Mesendoderm (in vitro differentiated cells): ENCODE measurements around the gene PRKAG2.
A peak's percentile ranks its signal among the peaks of the same experiment; 100 is the strongest.

ENCODE experiments used
- DNase-seq: peaks from one replicate; pipeline ENCODE4 v3.0.0; 2013
- H2AK5ac ChIP-seq: 2 replicates; pipeline ENCODE4 v1.6.1; 2013; ENCODE audit warnings: low read length, inconsistent platforms
- H2BK120ac ChIP-seq: 2 replicates; pipeline ENCODE4 v1.6.1; 2013; ENCODE audit warnings: low read depth, mild to moderate bottlenecking, low read length, moderate library complexity, mixed read lengths
- H2BK15ac ChIP-seq: replicated peaks from 2 replicates; pipeline ENCODE4 v1.6.1; 2013; ENCODE audit warnings: low read depth, mild to moderate bottlenecking, moderate library complexity
- H2BK5ac ChIP-seq: 2 replicates; pipeline ENCODE4 v1.6.1; 2013; ENCODE audit warnings: low read length, inconsistent platforms
- H3K18ac ChIP-seq: 2 replicates; pipeline ENCODE4 v1.6.1; 2013; ENCODE audit warnings: mild to moderate bottlenecking, low read length, mixed read lengths
- H3K23ac ChIP-seq: one replicate; pipeline ENCODE4 v1.6.1; 2013; ENCODE audit warnings: low read length
- H3K27ac ChIP-seq: 2 replicates; pipeline ENCODE4 v1.5.1; 2013; ENCODE audit warnings: low read depth, mild to moderate bottlenecking, inconsistent platforms, low read length, moderate library complexity
- H3K27me3 ChIP-seq: 2 replicates; pipeline ENCODE4 v1.6.1; 2013; ENCODE audit warnings: low read length, control low read depth, mild to moderate bottlenecking, inconsistent platforms; ENCODE audit not compliant: insufficient read depth, poor library complexity
- H3K36me3 ChIP-seq: 2 replicates; pipeline ENCODE4 v1.6.1; 2013; ENCODE audit warnings: low read length, inconsistent platforms; ENCODE audit not compliant: control insufficient read depth, insufficient read depth
- H3K4ac ChIP-seq: one replicate; pipeline ENCODE4 v1.6.1; 2013; ENCODE audit warnings: low read depth, mild to moderate bottlenecking, low read length, moderate library complexity
- H3K4me1 ChIP-seq: 2 replicates; pipeline ENCODE4 v1.6.1; 2013; ENCODE audit warnings: low read depth, low read length, inconsistent platforms; ENCODE audit not compliant: control insufficient read depth
- H3K4me2 ChIP-seq: 2 replicates; pipeline ENCODE4 v1.6.1; 2013; ENCODE audit warnings: low read length
- H3K4me3 ChIP-seq: 2 replicates; pipeline ENCODE4 v1.5.1; 2013; ENCODE audit warnings: mild to moderate bottlenecking, low read length
- H3K56ac ChIP-seq: one replicate; pipeline ENCODE4 v1.6.1; 2013; ENCODE audit warnings: low read length
- H3K79me1 ChIP-seq: 2 replicates; pipeline ENCODE4 v1.6.1; 2013; ENCODE audit warnings: low read length, inconsistent platforms
- H3K79me2 ChIP-seq: 2 replicates; pipeline ENCODE4 v1.6.1; 2013; ENCODE audit warnings: mild to moderate bottlenecking, low read length; ENCODE audit not compliant: control insufficient read depth, insufficient read depth
- H3K9ac ChIP-seq: 2 replicates; pipeline ENCODE4 v1.6.1; 2013; ENCODE audit warnings: low read length, inconsistent platforms
- H4K5ac ChIP-seq: one replicate; pipeline ENCODE4 v1.6.1; 2013; ENCODE audit warnings: low read length
- H4K8ac ChIP-seq: one replicate; pipeline ENCODE4 v1.6.1; 2013; ENCODE audit warnings: low read depth, mild to moderate bottlenecking, control low read depth, low read length, moderate library complexity
- WGBS: extraction: QIAGEN DNeasy Blood & Tissue Kit; methylation state at CpG from one replicate; pipeline ENCODE4 v1.1.7; 2013; ENCODE audit warnings: low lambda C conversion rate, missing lambda C conversion rate; ENCODE audit not compliant: insufficient coverage; ENCODE audit errors: extremely low coverage; 5-methylcytosine and 5-hydroxymethylcytosine counted together

Gene PRKAG2

GRCh38 chr7:151708610-151709009 is 168.3 kb downstream of the PRKAG2 start:
- H3K4me3 ChIP-seq: no peak overlapping the region
- H2AK5ac ChIP-seq: no peak overlapping the region
- H3K18ac ChIP-seq: no peak overlapping the region
- H3K4me1 ChIP-seq: peaks cover 11% of the 10 kb centered on the region
- H3K4me2 ChIP-seq: no peak overlapping the region
- no peak overlapping the region for H2BK15ac ChIP-seq
- H3K27me3 ChIP-seq: no peaks in the 10 kb centered on the region
- no peaks in the 10 kb centered on the region for H3K36me3 ChIP-seq
- no peak overlapping the region for H4K8ac ChIP-seq
- no peak overlapping the region for H3K27ac ChIP-seq
- H3K79me1 ChIP-seq: no peaks in the 10 kb centered on the region
- DNase-seq: no peak
- H3K79me2 ChIP-seq: no peaks in the 10 kb centered on the region
- no peak overlapping the region for H2BK120ac ChIP-seq
- H3K56ac ChIP-seq: no peak overlapping the region
- no peak overlapping the region for H3K9ac ChIP-seq
- no peak overlapping the region for H3K23ac ChIP-seq
- no CpG with 5 or more reads among the region's 8 CpGs for WGBS
- H3K4ac ChIP-seq: no peak overlapping the region
- H4K5ac ChIP-seq: no peak overlapping the region
- no peak overlapping the region for H2BK5ac ChIP-seq

GRCh38 chr7:151707757-151708156 is 169.2 kb downstream of the PRKAG2 start:
- WGBS: no CpG with 5 or more reads among the region's 14 CpGs
- H3K79me2 ChIP-seq: no peaks in the 10 kb centered on the region
- H2BK120ac ChIP-seq: no peak overlapping the region
- H3K4ac ChIP-seq: no peak overlapping the region
- no peak overlapping the region for H3K18ac ChIP-seq
- no peaks in the 10 kb centered on the region for H3K36me3 ChIP-seq
- no peak overlapping the region for H3K23ac ChIP-seq
- no peak overlapping the region for H4K5ac ChIP-seq
- H3K56ac ChIP-seq: no peak overlapping the region
- no peak overlapping the region for H2AK5ac ChIP-seq
- H3K79me1 ChIP-seq: no peaks in the 10 kb centered on the region
- no peak overlapping the region for H3K4me3 ChIP-seq
- no peak for DNase-seq
- H3K4me2 ChIP-seq: no peak overlapping the region
- H2BK5ac ChIP-seq: no peak overlapping the region
- H3K27me3 ChIP-seq: no peaks in the 10 kb centered on the region
- no peak overlapping the region for H3K27ac ChIP-seq
- peaks cover 11% of the 10 kb centered on the region for H3K4me1 ChIP-seq
- H3K9ac ChIP-seq: no peak overlapping the region
- no peak overlapping the region for H4K8ac ChIP-seq
- H2BK15ac ChIP-seq: no peak overlapping the region

GRCh38 chr7:151707105-151707469 is 169.8 kb downstream of the PRKAG2 start:
- Histone ChIP-seq H3K27ac (no peak overlapping the region), H3K9ac (no peak overlapping the region), H2BK120ac (no peak overlapping the region), H3K79me1 (no peaks in the 10 kb centered on the region), H3K79me2 (no peaks in the 10 kb centered on the region), H3K4me3 (no peak overlapping the region), H3K18ac (no peak overlapping the region), H3K4ac (no peak overlapping the region), H4K5ac (no peak overlapping the region), H3K56ac (no peak overlapping the region), H3K4me2 (no peak overlapping the region), H2BK15ac (no peak overlapping the region), H2BK5ac (no peak overlapping the region), H3K27me3 (no peaks in the 10 kb centered on the region), H2AK5ac (no peak overlapping the region), H4K8ac (no peak overlapping the region), H3K4me1 (peaks cover 11% of the 10 kb centered on the region), H3K23ac (no peak overlapping the region), H3K36me3 (no peaks in the 10 kb centered on the region)
- no peak for DNase-seq
- WGBS: no CpG with 5 or more reads among the region's 8 CpGs

GRCh38 chr7:151706277-151707104 is 170.4 kb downstream of the PRKAG2 start:
- Histone ChIP-seq H3K27ac (no peak overlapping the region), H3K79me2 (no peaks in the 10 kb centered on the region), H4K5ac (no peak overlapping the region), H3K4me2 (no peak overlapping the region), H2BK120ac (peak overlapping the region; percentile 31), H2BK15ac (no peak overlapping the region), H3K27me3 (no peaks in the 10 kb centered on the region), H2BK5ac (peak overlapping the region; percentile 59), H3K56ac (peak overlapping the region; percentile 9), H3K23ac (no peak overlapping the region), H2AK5ac (no peak overlapping the region), H3K4me1 (peaks cover 11% of the 10 kb centered on the region), H3K9ac (no peak overlapping the region), H3K18ac (peak overlapping the region; percentile 57), H3K4ac (peak overlapping the region; percentile 75), H3K36me3 (no peaks in the 10 kb centered on the region), H3K4me3 (no peak overlapping the region), H4K8ac (no peak overlapping the region), H3K79me1 (no peaks in the 10 kb centered on the region)
- no CpG with 5 or more reads among the region's 15 CpGs for WGBS
- no peak for DNase-seq

GRCh38 chr7:151705636-151706276 is 171.2 kb downstream of the PRKAG2 start:
- H3K27ac ChIP-seq: no peak overlapping the region
- DNase-seq: peak; percentile 87
- no CpG with 5 or more reads among the region's 7 CpGs for WGBS

More at GRCh38 chr7:151705636-151706276, 171.2 kb downstream of the PRKAG2 start:
- H3K4me1 ChIP-seq: peaks cover 11% of the 10 kb centered on the region
- no peak overlapping the region for H4K5ac ChIP-seq
- no peaks in the 10 kb centered on the region for H3K27me3 ChIP-seq
- peak overlapping the region; percentile 75 for H3K4ac ChIP-seq
- H3K23ac ChIP-seq: no peak overlapping the region
- H2AK5ac ChIP-seq: no peak overlapping the region
- no peaks in the 10 kb centered on the region for H3K36me3 ChIP-seq
- H2BK15ac ChIP-seq: no peak overlapping the region
- no peak overlapping the region for H4K8ac ChIP-seq
- H3K79me2 ChIP-seq: no peaks in the 10 kb centered on the region
- no peak overlapping the region for H3K4me3 ChIP-seq
- peak overlapping the region; percentile 31 for H2BK120ac ChIP-seq
- H3K56ac ChIP-seq: peak overlapping the region; percentile 63
- peak overlapping the region; percentile 15 for H3K9ac ChIP-seq
- no peaks in the 10 kb centered on the region for H3K79me1 ChIP-seq
- H3K18ac ChIP-seq: peak overlapping the region; percentile 57
- peak overlapping the region; percentile 59 for H2BK5ac ChIP-seq
- peak overlapping the region; percentile 39 for H3K4me2 ChIP-seq
